ENCODE data around the gene SNX8. TPM values are rescaled to one million over a fixed set of nuclear protein-coding genes. Genes with fewer than 3 reads are reported as not detected.

SNX8 gene
- total RNA-seq, 1 experiment from 2014 or later = 40.6 TPM

- Histone ChIP-seq H2AFZ (ENCODE audit: low read length) (no peak overlapping the region), H3K9me3 (ENCODE audit: control insufficient read depth, low read depth, low read length) (no peaks in the 10 kb centered on the region), H3K23ac (ENCODE audit: insufficient read length, low read depth, low read length) (no peak overlapping the region), H3K79me2 (ENCODE audit: insufficient read depth, low read length) (no peaks in the 10 kb centered on the region), H4K8ac (replicated peaks; ENCODE audit: insufficient read length, low read depth, low read length) (no peak overlapping the region), H2AK5ac (ENCODE audit: insufficient read length, low read length) (no peak overlapping the region), H2BK5ac (ENCODE audit: insufficient read length, low read length) (no peak overlapping the region), H3K9ac (ENCODE audit: extremely low read depth, insufficient read length, low read length) (no peak overlapping the region), H3K4ac (ENCODE audit: low read depth, low read length) (no peak overlapping the region), H2BK12ac (ENCODE audit: insufficient read length, low read depth, low read length) (no peak overlapping the region), H3K79me1 (ENCODE audit: insufficient read depth, low read depth, low read length, poor library complexity, severe bottlenecking) (no peaks in the 10 kb centered on the region), H3K27me3 (ENCODE audit: insufficient read depth, low read length) (no peaks in the 10 kb centered on the region), H3K23me2 (ENCODE audit: insufficient read length, low read depth, low read length, poor library complexity, severe bottlenecking) (no peaks in the 10 kb centered on the region), H3K14ac (ENCODE audit: insufficient read depth, low read length) (no peak overlapping the region), H3K4me2 (ENCODE audit: insufficient read depth, insufficient read length, low read length) (no peak overlapping the region), H3T11ph (ENCODE audit: low read length) (no peak overlapping the region), H4K20me1 (ENCODE audit: control insufficient read depth, insufficient read depth, insufficient read length) (no peaks in the 10 kb centered on the region), H2BK15ac (ENCODE audit: low read depth, low read length) (no peak overlapping the region), H3K4me1 (ENCODE audit: insufficient read depth, low read length) (no peaks in the 10 kb centered on the region), H2BK120ac (ENCODE audit: low read depth, low read length, poor library complexity, severe bottlenecking) (no peak overlapping the region), H3K18ac (ENCODE audit: insufficient read length, low read depth, low read length) (no peak overlapping the region), H3K56ac (ENCODE audit: insufficient read length, low read depth, low read length) (no peak overlapping the region), H3K27ac (ENCODE audit: insufficient read length, low read depth, low read length) (no peak overlapping the region), H2BK20ac (ENCODE audit: low read depth, low read length, poor library complexity, severe bottlenecking) (no peak overlapping the region), H4K5ac (ENCODE audit: insufficient read length, low read depth, low read length) (no peak overlapping the region), H4K91ac (ENCODE audit: insufficient read length, low read depth, low read length) (no peak overlapping the region)
- Mint-ChIP-seq H3K27ac (no peak overlapping the region), H3K4me1 (no peaks in the 10 kb centered on the region), H3K4me3 (no peak overlapping the region), H3K27me3 (ENCODE audit: low read depth) (no peaks in the 10 kb centered on the region), H3K36me3 (ENCODE audit: insufficient read depth in 1 of 3, low read depth in 3 of 3) (peaks cover 15 to 53% (median 32%) of the 10 kb centered on the region in 3 experiments), H3K9me3 (no peaks in the 10 kb centered on the region)
- no CpG with 5 or more reads among the region's 5 CpGs for WGBS (ENCODE audit: extremely low coverage, insufficient read length, low lambda C conversion rate)
- DNase-seq = no peak
- TF ChIP-seq CTCF (conservative IDR thresholded peaks at IDR 0.05) = no peak
Observed at GRCh38 chr7:2260820-2261219, 53.4 kb downstream of the SNX8 start.

Data from H9 (cell line).